H9 (cell line): ENCODE measurements around the gene NRG3. TPM values are rescaled to one million over a fixed set of nuclear protein-coding genes. Genes with fewer than 3 reads are reported as not detected.

ENCODE experiments used
- DNase-seq: peaks from one replicate; pipeline ENCODE4 v3.0.0-alpha.2; 2017
- H2AFZ ChIP-seq: one replicate; pipeline ENCODE4 v1.6.1; 2013; ENCODE audit warnings: mild to moderate bottlenecking, low read length, control low read depth, moderate library complexity
- H2AK5ac ChIP-seq: 2 replicates; pipeline ENCODE4 v1.6.1; 2013; ENCODE audit warnings: low read length, control low read depth, mixed read lengths; ENCODE audit not compliant: insufficient read length
- H2BK120ac ChIP-seq: one replicate; pipeline ENCODE4 v1.6.1; 2013; ENCODE audit warnings: low read depth, mild to moderate bottlenecking, low read length, control low read depth, inconsistent platforms; ENCODE audit not compliant: poor library complexity, severe bottlenecking
- H2BK12ac ChIP-seq: 2 replicates; pipeline ENCODE4 v1.6.1; 2013; ENCODE audit warnings: low read length, control low read depth, mixed read lengths, low read depth; ENCODE audit not compliant: insufficient read length
- H2BK15ac ChIP-seq: 2 replicates; pipeline ENCODE4 v1.6.1; 2013; ENCODE audit warnings: low read depth, low read length, control low read depth
- H2BK20ac ChIP-seq: one replicate; pipeline ENCODE4 v1.6.1; 2013; ENCODE audit warnings: low read depth, mild to moderate bottlenecking, low read length, control low read depth, inconsistent platforms; ENCODE audit not compliant: poor library complexity, severe bottlenecking
- H2BK5ac ChIP-seq: 2 replicates; pipeline ENCODE4 v1.6.1; 2013; ENCODE audit warnings: low read length, control low read depth, mixed read lengths; ENCODE audit not compliant: insufficient read length
- H3K14ac ChIP-seq: 2 replicates; pipeline ENCODE4 v1.6.1; 2013; ENCODE audit warnings: low read length, control low read depth; ENCODE audit not compliant: insufficient read depth
- H3K18ac ChIP-seq: 2 replicates; pipeline ENCODE4 v1.6.1; 2013; ENCODE audit warnings: low read depth, mild to moderate bottlenecking, mixed read lengths, low read length, control low read depth; ENCODE audit not compliant: insufficient read length
- H3K23ac ChIP-seq: 2 replicates; pipeline ENCODE4 v1.6.1; 2013; ENCODE audit warnings: low read length, control low read depth, mixed read lengths, low read depth; ENCODE audit not compliant: insufficient read length
- H3K23me2 ChIP-seq: 2 replicates; pipeline ENCODE4 v1.6.1; 2013; ENCODE audit warnings: low read depth, mild to moderate bottlenecking, mixed read lengths, low read length, control low read depth; ENCODE audit not compliant: insufficient read length, poor library complexity, severe bottlenecking
- H3K27ac ChIP-seq: 2 replicates; pipeline ENCODE4 v1.5.1; 2013; ENCODE audit warnings: low read length, control low read depth, mixed read lengths, low read depth; ENCODE audit not compliant: insufficient read length
- H3K27me3 ChIP-seq: 2 replicates; pipeline ENCODE4 v1.6.1; 2013; ENCODE audit warnings: low read length, control low read depth, inconsistent platforms; ENCODE audit not compliant: insufficient read depth
- H3K4ac ChIP-seq: 2 replicates; pipeline ENCODE4 v1.6.1; 2013; ENCODE audit warnings: low read depth, mild to moderate bottlenecking, control low read depth, inconsistent platforms, low read length, moderate library complexity
- H3K4me1 ChIP-seq: 2 replicates; pipeline ENCODE4 v1.6.1; 2013; ENCODE audit warnings: low read length, control low read depth, inconsistent platforms; ENCODE audit not compliant: insufficient read depth
- H3K4me2 ChIP-seq: 2 replicates; pipeline ENCODE4 v1.6.1; 2013; ENCODE audit warnings: low read length, control low read depth, mixed read lengths; ENCODE audit not compliant: insufficient read length, insufficient read depth
- H3K56ac ChIP-seq: 2 replicates; pipeline ENCODE4 v1.6.1; 2013; ENCODE audit warnings: low read depth, mild to moderate bottlenecking, mixed read lengths, low read length, control low read depth; ENCODE audit not compliant: insufficient read length
- H3K79me1 ChIP-seq: 2 replicates; pipeline ENCODE4 v1.6.1; 2013; ENCODE audit warnings: low read depth, mild to moderate bottlenecking, moderate library complexity, low read length, control low read depth, inconsistent platforms; ENCODE audit not compliant: insufficient read depth, poor library complexity, severe bottlenecking
- H3K79me2 ChIP-seq: 2 replicates; pipeline ENCODE4 v1.6.1; 2013; ENCODE audit warnings: low read length, control low read depth, inconsistent platforms; ENCODE audit not compliant: insufficient read depth
- H3K9ac ChIP-seq: 2 replicates; pipeline ENCODE4 v1.6.1; 2013; ENCODE audit warnings: low read length, control low read depth, mixed read lengths; ENCODE audit not compliant: insufficient read length; ENCODE audit errors: extremely low read depth
- H3K9me3 ChIP-seq: one replicate; pipeline ENCODE4 v1.6.1; 2013; ENCODE audit warnings: low read depth, low read length, inconsistent platforms; ENCODE audit not compliant: control insufficient read depth
- H3T11ph ChIP-seq: one replicate; pipeline ENCODE4 v1.6.1; 2013; ENCODE audit warnings: mild to moderate bottlenecking, low read length, control low read depth, inconsistent platforms
- H4K20me1 ChIP-seq: one replicate; pipeline ENCODE4 v1.6.1; 2013; ENCODE audit not compliant: control insufficient read depth, insufficient read length, insufficient read depth
- H4K5ac ChIP-seq: 2 replicates; pipeline ENCODE4 v1.6.1; 2013; ENCODE audit warnings: low read depth, mild to moderate bottlenecking, mixed read lengths, low read length, control low read depth; ENCODE audit not compliant: insufficient read length
- H4K8ac ChIP-seq: replicated peaks from 2 replicates; pipeline ENCODE4 v1.6.1; 2013; ENCODE audit warnings: low read length, control low read depth, mixed read lengths, low read depth; ENCODE audit not compliant: insufficient read length
- H4K91ac ChIP-seq: 2 replicates; pipeline ENCODE4 v1.6.1; 2013; ENCODE audit warnings: low read depth, mild to moderate bottlenecking, moderate library complexity, mixed read lengths, low read length, control low read depth; ENCODE audit not compliant: insufficient read length
- H3K27ac Mint-ChIP-seq, 3 experiments: 2 replicates in 2 of 3; 3 replicates in 1 of 3; pipeline ENCODE4 v1.8.0; 2020 to 2021; ENCODE audit warnings: mixed read lengths in 3 of 3, mild to moderate bottlenecking in 1 of 3, moderate library complexity in 1 of 3
- H3K27me3 Mint-ChIP-seq: 2 replicates; pipeline ENCODE4 v1.8.0; 2021; ENCODE audit warnings: low read depth, mild to moderate bottlenecking, moderate library complexity, mixed read lengths
- H3K36me3 Mint-ChIP-seq, 3 experiments: 2 replicates in 2 of 3; 3 replicates in 1 of 3; pipeline ENCODE4 v1.8.0; 2020 to 2021; ENCODE audit warnings: low read depth in 3 of 3, mixed read lengths in 3 of 3; ENCODE audit not compliant: insufficient read depth in 1 of 3
- H3K4me1 Mint-ChIP-seq, 2 experiments: 2 replicates each; pipeline ENCODE4 v1.8.0; 2020; ENCODE audit warnings: mixed read lengths in 2 of 2
- H3K4me3 Mint-ChIP-seq, 2 experiments: 2 replicates in 1 of 2; 3 replicates in 1 of 2; pipeline ENCODE4 v1.8.0; 2020 to 2021; ENCODE audit warnings: mild to moderate bottlenecking in 2 of 2, mixed read lengths in 2 of 2, moderate library complexity in 1 of 2
- H3K9me3 Mint-ChIP-seq, 2 experiments: 2 replicates in 1 of 2; 3 replicates in 1 of 2; pipeline ENCODE4 v1.8.0; 2020; ENCODE audit warnings: mild to moderate bottlenecking in 2 of 2, mixed read lengths in 2 of 2, moderate library complexity in 1 of 2
- WGBS: extraction: QIAGEN DNeasy Blood & Tissue Kit; methylation state at CpG from one replicate; pipeline ENCODE4 v1.1.7; 2013; ENCODE audit warnings: missing lambda C conversion rate, low lambda C conversion rate, mixed read lengths; ENCODE audit not compliant: insufficient read length; ENCODE audit errors: extremely low coverage; 5-methylcytosine and 5-hydroxymethylcytosine counted together
- total RNA-seq: library from RNA; stranded (reverse); gene quantifications from 2 replicates; pipeline ENCODE4 v1.2.1, GENCODE V29; 2021
- TF ChIP-seq, protein P1 (sequence below): fragments of 200-600 bp; sonication (generic); conservative IDR thresholded peaks from 3 replicates; pipeline ENCODE4 v1.8.0; 2021; ENCODE audit warnings: antibody characterized with exemption, mild to moderate bottlenecking

The NRG3 gene
- total RNA-seq, 1 experiment from 2014 or later = 1.6 TPM

DNA sequence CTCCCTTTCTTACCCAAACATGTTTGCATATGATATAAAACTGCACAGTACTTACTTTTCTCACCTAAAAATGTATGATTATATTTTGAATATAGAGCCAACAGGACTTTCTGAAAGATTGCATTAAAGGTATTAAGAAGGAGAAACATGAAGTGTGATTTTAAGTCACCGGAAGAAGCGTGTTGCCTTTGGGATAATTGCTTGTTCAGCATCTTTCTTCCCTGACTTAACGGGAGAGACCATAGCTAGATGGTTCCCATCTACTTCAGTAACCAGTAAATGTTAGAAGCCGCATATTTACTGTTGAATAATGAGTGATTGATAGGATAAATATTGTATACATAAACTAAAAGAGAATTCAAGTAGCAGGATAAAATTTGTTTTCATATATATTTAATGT lies 197.1 kb downstream of the NRG3 start:
- Histone ChIP-seq H3K27ac (no peak overlapping the region), H3K56ac (no peak overlapping the region), H3K23ac (no peak overlapping the region), H2BK20ac (no peak overlapping the region), H4K8ac (no peak overlapping the region), H3K4me1 (peaks cover 3% of the 10 kb centered on the region; the same call in 1 of the 2 replicates), H3K14ac (no peak overlapping the region), H2BK5ac (no peak overlapping the region), H2BK12ac (no peak overlapping the region), H4K20me1 (no peaks in the 10 kb centered on the region), H2AK5ac (no peak overlapping the region), H2AFZ (no peak overlapping the region), H4K91ac (no peak overlapping the region), H2BK120ac (no peak overlapping the region), H3K23me2 (no peaks in the 10 kb centered on the region), H3K9me3 (no peaks in the 10 kb centered on the region), H4K5ac (no peak overlapping the region), H3K4ac (no peak overlapping the region), H3K18ac (no peak overlapping the region), H2BK15ac (no peak overlapping the region), H3K79me1 (no peaks in the 10 kb centered on the region), H3T11ph (no peak overlapping the region), H3K27me3 (no peaks in the 10 kb centered on the region), H3K79me2 (no peaks in the 10 kb centered on the region), H3K9ac (no peak overlapping the region), H3K4me2 (no peak overlapping the region)
- no peak overlapping the region for H3K4me3 Mint-ChIP-seq
- no CpG with 5 or more reads among the region's 4 CpGs for WGBS
- no peaks in the 10 kb centered on the region for H3K27me3 Mint-ChIP-seq
- H3K4me1 Mint-ChIP-seq = peaks cover 14 to 24% of the 10 kb centered on the region in 2 experiments
- no peaks in the 10 kb centered on the region for H3K9me3 Mint-ChIP-seq
- no peaks in the 10 kb centered on the region for H3K36me3 Mint-ChIP-seq
- TF ChIP-seq, protein P1, sequence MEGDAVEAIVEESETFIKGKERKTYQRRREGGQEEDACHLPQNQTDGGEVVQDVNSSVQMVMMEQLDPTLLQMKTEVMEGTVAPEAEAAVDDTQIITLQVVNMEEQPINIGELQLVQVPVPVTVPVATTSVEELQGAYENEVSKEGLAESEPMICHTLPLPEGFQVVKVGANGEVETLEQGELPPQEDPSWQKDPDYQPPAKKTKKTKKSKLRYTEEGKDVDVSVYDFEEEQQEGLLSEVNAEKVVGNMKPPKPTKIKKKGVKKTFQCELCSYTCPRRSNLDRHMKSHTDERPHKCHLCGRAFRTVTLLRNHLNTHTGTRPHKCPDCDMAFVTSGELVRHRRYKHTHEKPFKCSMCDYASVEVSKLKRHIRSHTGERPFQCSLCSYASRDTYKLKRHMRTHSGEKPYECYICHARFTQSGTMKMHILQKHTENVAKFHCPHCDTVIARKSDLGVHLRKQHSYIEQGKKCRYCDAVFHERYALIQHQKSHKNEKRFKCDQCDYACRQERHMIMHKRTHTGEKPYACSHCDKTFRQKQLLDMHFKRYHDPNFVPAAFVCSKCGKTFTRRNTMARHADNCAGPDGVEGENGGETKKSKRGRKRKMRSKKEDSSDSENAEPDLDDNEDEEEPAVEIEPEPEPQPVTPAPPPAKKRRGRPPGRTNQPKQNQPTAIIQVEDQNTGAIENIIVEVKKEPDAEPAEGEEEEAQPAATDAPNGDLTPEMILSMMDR = no peak
- no peak overlapping the region for H3K27ac Mint-ChIP-seq
- DNase-seq = no peak
